Measurements from ENCODE around the gene PROM1.

The PROM1 gene

DNA sequence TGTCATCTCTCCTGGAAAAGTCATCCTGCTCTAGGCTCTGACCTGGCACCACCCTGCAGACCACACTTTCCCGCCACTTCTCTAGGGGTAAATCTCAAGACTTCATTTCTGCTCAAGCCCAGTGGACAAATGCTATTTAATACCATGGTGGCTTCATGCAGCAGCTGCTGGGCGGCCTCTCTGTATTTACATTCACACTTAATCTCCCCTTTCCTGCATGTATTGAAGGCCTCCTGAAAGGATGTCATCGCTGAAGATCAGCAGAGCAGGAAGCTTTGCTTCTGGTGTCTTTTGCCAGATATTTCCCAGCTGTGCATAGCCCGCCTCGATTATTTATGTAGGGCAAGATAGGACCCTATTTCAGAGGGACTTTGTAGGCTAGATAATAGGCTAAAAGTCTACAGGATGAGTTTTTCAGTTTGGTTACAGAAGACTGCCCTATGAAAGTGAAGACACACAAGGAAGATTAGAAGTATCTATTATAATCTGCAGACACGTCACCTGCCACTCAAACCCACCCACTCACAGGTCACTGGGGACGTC lies 17.2 kb downstream of the PROM1 start:
- no peak overlapping the region for H3K4me3 ChIP-seq
- no peaks in the 10 kb centered on the region for H3K36me3 ChIP-seq (ENCODE audit: insufficient read depth, low read length)
- H3K27ac ChIP-seq, result no peak overlapping the region
- DNase-seq (ENCODE audit: low read depth, low spot score), result no peak
- no peak overlapping the region for H3K9ac ChIP-seq (ENCODE audit: insufficient read length)
- no peaks in the 10 kb centered on the region for H3K9me3 ChIP-seq (ENCODE audit: low read depth, low read length)
- TF ChIP-seq EZH2 (IDR thresholded peaks at IDR 0.05) (no peak), FOXP2 (optimal IDR thresholded peaks at IDR 0.05; ENCODE audit: control extremely low read depth, extremely low read length, insufficient read depth) (no peak), POLR2AphosphoS5 (IDR thresholded peaks at IDR 0.05; ENCODE audit: borderline replicate concordance, low read depth, low read length) (no peak)

- no peak for TF ChIP-seq POLR2AphosphoS5 (IDR thresholded peaks at IDR 0.05; ENCODE audit: borderline replicate concordance, low read depth, low read length)
- TF ChIP-seq FOXP2 (optimal IDR thresholded peaks at IDR 0.05; ENCODE audit: control extremely low read depth, extremely low read length, insufficient read depth), result no peak
- TF ChIP-seq EZH2 (IDR thresholded peaks at IDR 0.05), result no peak
- Histone ChIP-seq H3K9me3 (ENCODE audit: low read depth, low read length) (no peaks in the 10 kb centered on the region), H3K4me3 (no peak overlapping the region), H3K36me3 (ENCODE audit: insufficient read depth, low read length) (no peaks in the 10 kb centered on the region), H3K27ac (no peak overlapping the region), H3K9ac (ENCODE audit: insufficient read length) (no peak overlapping the region)
- no peak for DNase-seq (ENCODE audit: low read depth, low spot score)
These were observed 18.8 kb downstream of the PROM1 start for GRCh38 chr4:16065066-16065465.

GRCh38 chr4:16062601-16063000 lies 21.2 kb downstream of the PROM1 start:
- no peak overlapping the region for H3K4me3 ChIP-seq
- H3K9ac ChIP-seq (ENCODE audit: insufficient read length), result no peak overlapping the region
- H3K36me3 ChIP-seq (ENCODE audit: insufficient read depth, low read length), result no peaks in the 10 kb centered on the region
- H3K27ac ChIP-seq, result no peak overlapping the region
- no peak for DNase-seq (ENCODE audit: low read depth, low spot score)
- TF ChIP-seq EZH2 (IDR thresholded peaks at IDR 0.05), result no peak
- TF ChIP-seq POLR2AphosphoS5 (IDR thresholded peaks at IDR 0.05; ENCODE audit: borderline replicate concordance, low read depth, low read length), result no peak
- no peak for TF ChIP-seq FOXP2 (optimal IDR thresholded peaks at IDR 0.05; ENCODE audit: control extremely low read depth, extremely low read length, insufficient read depth)
- no peaks in the 10 kb centered on the region for H3K9me3 ChIP-seq (ENCODE audit: low read depth, low read length)

- no peak for DNase-seq (ENCODE audit: low read depth, low spot score)
- H3K4me3 ChIP-seq, result no peak overlapping the region
- no peak overlapping the region for H3K9ac ChIP-seq (ENCODE audit: insufficient read length)
- H3K27ac ChIP-seq, result no peak overlapping the region
- H3K36me3 ChIP-seq (ENCODE audit: insufficient read depth, low read length), result no peaks in the 10 kb centered on the region
- no peaks in the 10 kb centered on the region for H3K9me3 ChIP-seq (ENCODE audit: low read depth, low read length)
- TF ChIP-seq EZH2 (IDR thresholded peaks at IDR 0.05), result no peak
- no peak for TF ChIP-seq POLR2AphosphoS5 (IDR thresholded peaks at IDR 0.05; ENCODE audit: borderline replicate concordance, low read depth, low read length)
- no peak for TF ChIP-seq FOXP2 (optimal IDR thresholded peaks at IDR 0.05; ENCODE audit: control extremely low read depth, extremely low read length, insufficient read depth)
These were observed 27.0 kb downstream of the PROM1 start for GRCh38 chr4:16056681-16057385.

- H3K4me3 ChIP-seq, result no peak overlapping the region
- no peak overlapping the region for H3K27ac ChIP-seq
- TF ChIP-seq FOXP2 (optimal IDR thresholded peaks at IDR 0.05; ENCODE audit: control extremely low read depth, extremely low read length, insufficient read depth) (no peak), EZH2 (IDR thresholded peaks at IDR 0.05) (no peak), POLR2AphosphoS5 (IDR thresholded peaks at IDR 0.05; ENCODE audit: borderline replicate concordance, low read depth, low read length) (no peak)
- H3K9me3 ChIP-seq (ENCODE audit: low read depth, low read length), result no peaks in the 10 kb centered on the region
- no peak for DNase-seq (ENCODE audit: low read depth, low spot score)
- H3K9ac ChIP-seq (ENCODE audit: insufficient read length), result no peak overlapping the region
- H3K36me3 ChIP-seq (ENCODE audit: insufficient read depth, low read length), result no peaks in the 10 kb centered on the region
These were observed 27.9 kb downstream of the PROM1 start for GRCh38 chr4:16055873-16056272.

DNA sequence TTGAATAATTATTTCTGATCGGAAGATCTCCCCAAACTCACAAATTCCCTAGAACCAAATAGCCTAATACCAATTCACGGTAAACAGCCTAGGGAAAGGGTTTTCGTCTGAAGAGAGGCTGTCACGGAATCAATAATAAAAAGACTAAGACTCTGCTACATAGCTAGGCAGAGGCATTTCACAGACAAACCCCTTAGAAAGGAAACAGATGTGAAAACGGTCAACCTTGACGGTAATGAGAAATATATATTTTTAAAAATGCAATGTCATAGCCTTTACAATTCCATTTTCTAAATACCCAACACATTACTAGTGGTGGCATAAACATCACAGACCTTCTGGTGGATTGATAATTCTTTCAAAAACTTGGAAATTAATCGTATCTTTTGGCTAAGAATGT lies 28.4 kb downstream of the PROM1 start:
- TF ChIP-seq FOXP2 (optimal IDR thresholded peaks at IDR 0.05; ENCODE audit: control extremely low read depth, extremely low read length, insufficient read depth) (no peak), EZH2 (IDR thresholded peaks at IDR 0.05) (no peak), POLR2AphosphoS5 (IDR thresholded peaks at IDR 0.05; ENCODE audit: borderline replicate concordance, low read depth, low read length) (no peak)
- Histone ChIP-seq H3K9me3 (ENCODE audit: low read depth, low read length) (no peaks in the 10 kb centered on the region), H3K4me3 (no peak overlapping the region), H3K27ac (no peak overlapping the region), H3K9ac (ENCODE audit: insufficient read length) (no peak overlapping the region), H3K36me3 (ENCODE audit: insufficient read depth, low read length) (no peaks in the 10 kb centered on the region)
- no peak for DNase-seq (ENCODE audit: low read depth, low spot score)

GRCh38 chr4:16052939-16053338 lies 30.9 kb downstream of the PROM1 start:
- DNase-seq (ENCODE audit: low read depth, low spot score), result no peak
- Histone ChIP-seq H3K9ac (ENCODE audit: insufficient read length) (no peak overlapping the region), H3K4me3 (no peak overlapping the region), H3K9me3 (ENCODE audit: low read depth, low read length) (no peaks in the 10 kb centered on the region), H3K36me3 (ENCODE audit: insufficient read depth, low read length) (no peaks in the 10 kb centered on the region), H3K27ac (no peak overlapping the region)
- no peak for TF ChIP-seq FOXP2 (optimal IDR thresholded peaks at IDR 0.05; ENCODE audit: control extremely low read depth, extremely low read length, insufficient read depth)
- no peak for TF ChIP-seq POLR2AphosphoS5 (IDR thresholded peaks at IDR 0.05; ENCODE audit: borderline replicate concordance, low read depth, low read length)
- TF ChIP-seq EZH2 (IDR thresholded peaks at IDR 0.05), result no peak

GRCh38 chr4:16051980-16052379 lies 31.8 kb downstream of the PROM1 start:
- H3K9me3 ChIP-seq (ENCODE audit: low read depth, low read length), result no peaks in the 10 kb centered on the region
- no peak overlapping the region for H3K9ac ChIP-seq (ENCODE audit: insufficient read length)
- no peaks in the 10 kb centered on the region for H3K36me3 ChIP-seq (ENCODE audit: insufficient read depth, low read length)
- no peak overlapping the region for H3K4me3 ChIP-seq
- no peak for DNase-seq (ENCODE audit: low read depth, low spot score)
- no peak for TF ChIP-seq POLR2AphosphoS5 (IDR thresholded peaks at IDR 0.05; ENCODE audit: borderline replicate concordance, low read depth, low read length)
- no peak for TF ChIP-seq FOXP2 (optimal IDR thresholded peaks at IDR 0.05; ENCODE audit: control extremely low read depth, extremely low read length, insufficient read depth)
- TF ChIP-seq EZH2 (IDR thresholded peaks at IDR 0.05), result no peak
- no peak overlapping the region for H3K27ac ChIP-seq
